ENCODE measurements around the gene TM9SF1. TPM values are rescaled to one million over a fixed set of nuclear protein-coding genes. Genes with fewer than 3 reads are reported as not detected.

The TM9SF1 gene
- total and polyA plus RNA-seq, 4 donors = 15.8 to 37.3 (median 35.2) TPM

DNA sequence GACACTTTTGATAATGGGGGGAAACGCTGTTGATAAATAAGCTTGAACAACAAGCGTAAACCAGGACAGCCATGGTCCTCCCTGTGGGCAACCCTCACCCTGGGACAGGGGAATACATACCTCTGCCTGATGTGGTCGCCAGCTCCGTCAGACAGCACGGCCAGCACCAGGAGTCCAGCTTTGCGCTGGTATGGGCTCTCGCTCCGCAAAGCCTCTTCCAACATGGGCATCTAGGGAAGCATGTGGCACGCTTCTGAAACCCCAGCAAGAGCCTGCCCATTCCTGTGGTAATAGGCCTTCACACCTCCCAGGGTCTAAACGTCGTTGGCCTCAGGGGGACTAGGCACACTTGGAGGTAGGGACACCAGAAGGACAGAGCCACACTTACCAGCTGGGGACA lies 9.5 kb downstream of the TM9SF1 start:
- intact Hi-C loops (cut with DNase I) = no loop called here
- Histone ChIP-seq H3K27me3 (ENCODE audit: control insufficient read depth in 1 of 2, insufficient read depth in 2 of 2, low read length in 1 of 2) (no peaks in the 10 kb centered on the region), H3K4me3 (ENCODE audit: low read length in 2 of 2) (no peak overlapping the region), H3K27ac (ENCODE audit: low read depth in 1 of 2, low read length in 2 of 2) (no peak overlapping the region), H3K9me3 (ENCODE audit: control insufficient read depth, low read length) (no peaks in the 10 kb centered on the region), H3K36me3 (ENCODE audit: control insufficient read depth in 1 of 2, insufficient read depth in 2 of 2, low read length in 1 of 2) (no peaks in the 10 kb centered on the region), H3K4me1 (ENCODE audit: control insufficient read depth in 1 of 2, insufficient read depth in 2 of 2, low read length in 2 of 2) (no peaks in the 10 kb centered on the region)
- ATAC-seq (ENCODE audit: low FRiP score) = no peak
- DNase-seq = peak in 1 of 2 donors; percentile 63
- 90 to 94% methylated on average over 11 of the region's 11 CpGs for WGBS, 2 donors

GRCh38 chr14:24185026-24185425 lies 10.2 kb downstream of the TM9SF1 start:
- Histone ChIP-seq H3K4me3 (ENCODE audit: low read length in 2 of 2) (no peak overlapping the region), H3K4me1 (ENCODE audit: control insufficient read depth in 1 of 2, insufficient read depth in 2 of 2, low read length in 2 of 2) (no peaks in the 10 kb centered on the region), H3K27ac (ENCODE audit: low read depth in 1 of 2, low read length in 2 of 2) (no peak overlapping the region), H3K36me3 (ENCODE audit: control insufficient read depth in 1 of 2, insufficient read depth in 2 of 2, low read length in 1 of 2) (no peaks in the 10 kb centered on the region), H3K9me3 (ENCODE audit: control insufficient read depth, low read length) (no peaks in the 10 kb centered on the region), H3K27me3 (ENCODE audit: control insufficient read depth in 1 of 2, insufficient read depth in 2 of 2, low read length in 1 of 2) (no peaks in the 10 kb centered on the region)
- no peak for ATAC-seq (ENCODE audit: low FRiP score)
- intact Hi-C loops (cut with DNase I) = no loop called here
- WGBS, 2 donors = 95 to 96% methylated on average over 7 of the region's 7 CpGs
- no peak for DNase-seq

- Histone ChIP-seq H3K4me3 (ENCODE audit: low read length in 2 of 2) (no peak overlapping the region), H3K27me3 (ENCODE audit: control insufficient read depth in 1 of 2, insufficient read depth in 2 of 2, low read length in 1 of 2) (no peaks in the 10 kb centered on the region), H3K36me3 (ENCODE audit: control insufficient read depth in 1 of 2, insufficient read depth in 2 of 2, low read length in 1 of 2) (no peaks in the 10 kb centered on the region), H3K9me3 (ENCODE audit: control insufficient read depth, low read length) (no peaks in the 10 kb centered on the region), H3K4me1 (ENCODE audit: control insufficient read depth in 1 of 2, insufficient read depth in 2 of 2, low read length in 2 of 2) (no peaks in the 10 kb centered on the region), H3K27ac (ENCODE audit: low read depth in 1 of 2, low read length in 2 of 2) (no peak overlapping the region)
- intact Hi-C loops (cut with DNase I) = no loop called here
- WGBS, 2 donors = 88 to 91% methylated on average over 17 to 19 of the region's 19 CpGs
- ATAC-seq (ENCODE audit: low FRiP score) (no peak), DNase-seq (peak in 1 of 2 donors; percentile 69)
Observed at GRCh38 chr14:24184104-24184970, 10.9 kb downstream of the TM9SF1 start.

DNA sequence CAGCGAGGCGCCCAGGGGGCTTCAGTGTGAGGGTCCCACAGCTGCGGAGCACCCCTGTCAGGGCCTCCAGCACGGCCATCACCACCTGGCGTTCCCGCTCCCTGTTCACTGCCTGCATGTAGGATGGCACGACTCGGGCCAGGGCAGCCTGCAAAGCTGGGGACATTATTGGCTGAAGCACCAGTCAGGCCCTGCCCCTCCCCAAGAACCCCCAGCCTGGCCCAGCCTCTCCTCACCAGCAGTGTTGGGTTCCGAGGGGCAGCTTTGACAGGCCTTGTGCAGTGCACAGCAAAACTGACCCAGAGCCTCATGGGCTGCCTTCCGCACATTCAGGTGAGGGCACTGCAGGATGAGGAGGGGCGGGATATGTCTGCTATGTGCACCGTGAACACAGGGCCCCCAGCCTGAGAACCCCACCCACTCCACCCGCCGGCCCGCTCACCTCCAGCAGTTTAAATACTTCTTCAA lies 12.2 kb downstream of the TM9SF1 start:
- 91 to 93% methylated on average over 15 of the region's 15 CpGs for WGBS, 2 donors

DNA sequence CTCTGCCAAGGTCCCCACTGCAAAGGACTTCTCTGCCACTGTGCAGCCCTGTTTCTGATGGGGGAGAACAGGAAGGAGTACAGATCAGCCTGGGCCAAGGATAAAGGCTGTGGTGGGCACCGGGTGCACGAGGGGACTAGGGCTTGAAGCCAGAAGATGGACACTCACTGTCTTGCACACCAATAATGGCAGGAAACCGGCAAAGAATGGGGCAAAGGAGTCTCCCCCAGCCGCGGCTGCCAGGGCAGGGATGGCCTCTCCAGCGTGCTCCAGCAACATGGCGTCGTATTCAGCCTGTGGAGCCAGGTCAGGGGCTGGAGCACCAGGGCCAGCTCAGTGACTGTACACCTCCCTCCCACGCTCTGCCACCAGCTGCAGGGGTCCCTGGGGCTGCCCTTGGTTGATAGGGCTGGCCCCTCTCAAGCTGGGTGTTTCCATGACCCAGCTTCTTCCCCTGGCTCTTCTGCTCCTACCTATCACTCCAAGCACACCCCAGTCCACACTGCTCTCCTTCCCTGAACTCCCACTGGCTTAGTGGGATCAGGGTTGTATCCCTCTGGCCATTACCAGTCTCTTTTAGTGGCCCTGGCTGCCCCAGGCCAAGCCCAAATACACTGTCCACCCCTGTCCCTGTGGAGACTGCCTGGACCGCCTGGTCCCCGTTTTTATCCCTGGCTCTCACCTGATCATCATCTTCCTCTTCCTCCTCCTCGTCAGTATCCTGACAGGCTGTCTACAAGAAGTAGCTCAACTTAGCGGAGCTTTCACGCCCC lies 12.9 kb downstream of the TM9SF1 start:
- intact Hi-C loops (cut with DNase I) = no loop called here
- H3K4me1 ChIP-seq (ENCODE audit: control insufficient read depth in 1 of 2, insufficient read depth in 2 of 2, low read length in 2 of 2) = no peaks in the 10 kb centered on the region
- H3K36me3 ChIP-seq (ENCODE audit: control insufficient read depth in 1 of 2, insufficient read depth in 2 of 2, low read length in 1 of 2) = no peaks in the 10 kb centered on the region
- H3K4me3 ChIP-seq (ENCODE audit: low read length in 2 of 2) = no peak overlapping the region
- 85 to 90% methylated on average over 14 of the region's 14 CpGs for WGBS, 2 donors
- DNase-seq (no peak), ATAC-seq (ENCODE audit: low FRiP score) (no peak)
- no peaks in the 10 kb centered on the region for H3K9me3 ChIP-seq (ENCODE audit: control insufficient read depth, low read length)
- no peak overlapping the region for H3K27ac ChIP-seq (ENCODE audit: low read depth in 1 of 2, low read length in 2 of 2)
- H3K27me3 ChIP-seq (ENCODE audit: control insufficient read depth in 1 of 2, insufficient read depth in 2 of 2, low read length in 1 of 2) = no peaks in the 10 kb centered on the region

More for the DNA sequence above, 12.2 kb downstream of the TM9SF1 start:
- Histone ChIP-seq H3K36me3 (ENCODE audit: control insufficient read depth in 1 of 2, insufficient read depth in 2 of 2, low read length in 1 of 2) (no peaks in the 10 kb centered on the region), H3K27me3 (ENCODE audit: control insufficient read depth in 1 of 2, insufficient read depth in 2 of 2, low read length in 1 of 2) (no peaks in the 10 kb centered on the region), H3K4me1 (ENCODE audit: control insufficient read depth in 1 of 2, insufficient read depth in 2 of 2, low read length in 2 of 2) (no peaks in the 10 kb centered on the region), H3K4me3 (ENCODE audit: low read length in 2 of 2) (no peak overlapping the region), H3K9me3 (ENCODE audit: control insufficient read depth, low read length) (no peaks in the 10 kb centered on the region), H3K27ac (ENCODE audit: low read depth in 1 of 2, low read length in 2 of 2) (no peak overlapping the region)
- DNase-seq (peak in 1 of 2 donors; percentile 71), ATAC-seq (ENCODE audit: low FRiP score) (no peak)
- intact Hi-C loops (cut with DNase I) = no loop called here

GRCh38 chr14:24181371-24182077 lies 13.7 kb downstream of the TM9SF1 start:
- peak; percentile 34 to 64 for DNase-seq
- 79 to 85% methylated on average over 16 to 19 of the region's 19 CpGs for WGBS, 2 donors
- no peak for ATAC-seq (ENCODE audit: low FRiP score)
- intact Hi-C loops (cut with DNase I) = no loop called here
- Histone ChIP-seq H3K36me3 (ENCODE audit: control insufficient read depth in 1 of 2, insufficient read depth in 2 of 2, low read length in 1 of 2) (no peaks in the 10 kb centered on the region), H3K9me3 (ENCODE audit: control insufficient read depth, low read length) (no peaks in the 10 kb centered on the region), H3K4me1 (ENCODE audit: control insufficient read depth in 1 of 2, insufficient read depth in 2 of 2, low read length in 2 of 2) (no peaks in the 10 kb centered on the region), H3K27me3 (ENCODE audit: control insufficient read depth in 1 of 2, insufficient read depth in 2 of 2, low read length in 1 of 2) (no peaks in the 10 kb centered on the region), H3K27ac (ENCODE audit: low read depth in 1 of 2, low read length in 2 of 2) (no peak overlapping the region), H3K4me3 (ENCODE audit: low read length in 2 of 2) (no peak overlapping the region)

DNA sequence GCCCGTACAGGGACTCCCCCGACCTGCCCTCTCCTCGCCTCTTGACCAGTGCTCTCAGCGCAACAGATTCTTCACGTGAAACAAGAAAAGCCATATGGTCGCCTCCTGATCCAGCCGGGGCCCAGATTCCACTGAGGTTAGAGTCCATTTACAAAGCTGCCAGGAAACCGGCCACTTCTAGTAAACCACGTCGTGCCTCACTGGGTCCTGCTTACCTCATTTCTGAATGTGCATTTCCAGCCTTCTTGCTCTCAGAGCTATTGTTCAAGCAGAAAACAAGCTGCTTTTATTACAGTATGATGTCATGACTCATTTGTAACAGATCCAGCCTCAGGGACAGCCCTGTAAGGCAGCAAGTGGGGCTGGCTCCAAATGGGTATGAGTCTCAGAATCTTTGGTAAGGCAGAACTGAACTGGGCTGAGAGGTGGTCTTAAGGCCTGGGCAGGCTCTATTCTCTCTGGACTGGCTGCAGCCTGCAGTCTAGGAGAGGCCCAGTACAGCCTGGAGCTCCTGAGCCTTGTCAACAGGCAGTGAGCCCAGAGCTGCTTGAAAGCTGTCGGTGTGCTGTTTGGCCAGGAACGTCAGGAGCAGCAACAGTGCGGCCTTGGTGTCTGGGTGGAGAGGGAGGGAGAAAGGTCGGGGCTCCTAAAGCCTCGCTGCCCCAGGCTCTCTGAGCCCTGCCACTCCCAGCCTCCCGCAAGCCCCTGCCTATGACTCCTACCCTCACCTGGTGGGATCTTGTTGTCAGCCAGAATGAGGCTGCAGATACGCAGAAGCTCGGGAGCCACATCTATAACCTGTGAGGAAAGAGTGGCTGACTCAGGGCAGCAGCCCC lies 15.1 kb downstream of the TM9SF1 start:
- no peaks in the 10 kb centered on the region for H3K27me3 ChIP-seq (ENCODE audit: control insufficient read depth in 1 of 2, insufficient read depth in 2 of 2, low read length in 1 of 2)
- intact Hi-C loops (cut with DNase I) = no loop called here
- DNase-seq (peak in 1 of 2 donors; percentile 63), ATAC-seq (ENCODE audit: low FRiP score) (peak; percentile 65)
- WGBS, 2 donors = 57 to 69% methylated on average over 18 of the region's 18 CpGs
- no peaks in the 10 kb centered on the region for H3K9me3 ChIP-seq (ENCODE audit: control insufficient read depth, low read length)
- H3K27ac ChIP-seq (ENCODE audit: low read depth in 1 of 2, low read length in 2 of 2) = peak overlapping the region in 1 of 2 donors; percentile 11
- no peaks in the 10 kb centered on the region for H3K36me3 ChIP-seq (ENCODE audit: control insufficient read depth in 1 of 2, insufficient read depth in 2 of 2, low read length in 1 of 2)
- no peaks in the 10 kb centered on the region for H3K4me1 ChIP-seq (ENCODE audit: control insufficient read depth in 1 of 2, insufficient read depth in 2 of 2, low read length in 2 of 2)
- H3K4me3 ChIP-seq (ENCODE audit: low read length in 2 of 2) = no peak overlapping the region

Measured in aorta (tissue), 5 donors.